ENCODE data around the gene ZBTB34. TPM values are rescaled to one million over a fixed set of nuclear protein-coding genes. Genes with fewer than 3 reads are reported as not detected.

ZBTB34 gene
- total and polyA plus RNA-seq, 9 of the 15 experiments (the other 6 are each of a cell fraction or from before 2014, with no cell fraction given), result 2.7 to 15.6 (median 9.8) TPM

- no peak overlapping the region for H3K4me3 ChIP-seq
- peak; percentile 21 for ATAC-seq
- ChIA-PET CTCF (ENCODE audit: low intra/inter-chr PET ratio) (no interaction called here), POLR2A (no interaction called here)
- no peak overlapping the region for H3K27ac ChIP-seq (ENCODE audit: extremely low read depth, low read depth, low read length)
- FAIRE-seq, result no peak
- H2AFZ ChIP-seq (ENCODE audit: low read depth, low read length), result no peak overlapping the region
- no peaks in the 10 kb centered on the region for H3K79me2 ChIP-seq (ENCODE audit: control insufficient read depth, insufficient read depth, low read length)
- no peak overlapping the region for H3K4me2 ChIP-seq (ENCODE audit: insufficient read depth, low read length)
- in situ Hi-C loops (cut with MboI) (no loop called here), intact Hi-C loops (cut with micrococcal nuclease) (no loop called here)
- H3K9me1 ChIP-seq (ENCODE audit: control insufficient read depth, insufficient read depth, low read length), result no peaks in the 10 kb centered on the region
- TF ChIP-seq ZNF384 (IDR thresholded peaks at IDR 0.05; ENCODE audit: low read depth, low read length) (peak; percentile 67), STAT5B (CRISPR knock-in tag; IDR thresholded peaks at IDR 0.05) (no peak), GTF2A2 (tag; IDR thresholded peaks at IDR 0.05) (no peak)
- TF ChIP-seq, protein P1, sequence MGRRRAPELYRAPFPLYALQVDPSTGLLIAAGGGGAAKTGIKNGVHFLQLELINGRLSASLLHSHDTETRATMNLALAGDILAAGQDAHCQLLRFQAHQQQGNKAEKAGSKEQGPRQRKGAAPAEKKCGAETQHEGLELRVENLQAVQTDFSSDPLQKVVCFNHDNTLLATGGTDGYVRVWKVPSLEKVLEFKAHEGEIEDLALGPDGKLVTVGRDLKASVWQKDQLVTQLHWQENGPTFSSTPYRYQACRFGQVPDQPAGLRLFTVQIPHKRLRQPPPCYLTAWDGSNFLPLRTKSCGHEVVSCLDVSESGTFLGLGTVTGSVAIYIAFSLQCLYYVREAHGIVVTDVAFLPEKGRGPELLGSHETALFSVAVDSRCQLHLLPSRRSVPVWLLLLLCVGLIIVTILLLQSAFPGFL (CRISPR knock-in tag; IDR thresholded peaks at IDR 0.05), result 0 out of 2 replicates have a peak, but pooled peaks have one; percentile 19
- TF ChIP-seq, protein P2, sequence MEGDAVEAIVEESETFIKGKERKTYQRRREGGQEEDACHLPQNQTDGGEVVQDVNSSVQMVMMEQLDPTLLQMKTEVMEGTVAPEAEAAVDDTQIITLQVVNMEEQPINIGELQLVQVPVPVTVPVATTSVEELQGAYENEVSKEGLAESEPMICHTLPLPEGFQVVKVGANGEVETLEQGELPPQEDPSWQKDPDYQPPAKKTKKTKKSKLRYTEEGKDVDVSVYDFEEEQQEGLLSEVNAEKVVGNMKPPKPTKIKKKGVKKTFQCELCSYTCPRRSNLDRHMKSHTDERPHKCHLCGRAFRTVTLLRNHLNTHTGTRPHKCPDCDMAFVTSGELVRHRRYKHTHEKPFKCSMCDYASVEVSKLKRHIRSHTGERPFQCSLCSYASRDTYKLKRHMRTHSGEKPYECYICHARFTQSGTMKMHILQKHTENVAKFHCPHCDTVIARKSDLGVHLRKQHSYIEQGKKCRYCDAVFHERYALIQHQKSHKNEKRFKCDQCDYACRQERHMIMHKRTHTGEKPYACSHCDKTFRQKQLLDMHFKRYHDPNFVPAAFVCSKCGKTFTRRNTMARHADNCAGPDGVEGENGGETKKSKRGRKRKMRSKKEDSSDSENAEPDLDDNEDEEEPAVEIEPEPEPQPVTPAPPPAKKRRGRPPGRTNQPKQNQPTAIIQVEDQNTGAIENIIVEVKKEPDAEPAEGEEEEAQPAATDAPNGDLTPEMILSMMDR (IDR thresholded peaks at IDR 0.05 in 2 of 3, conservative IDR thresholded peaks at IDR 0.05 in 1 of 3; ENCODE audit: insufficient read depth in 2 of 3, low read depth in 1 of 3, low read length in 3 of 3), result peak; percentile 26 to 42 (median 30); a peak in 3 of 6 replicates
- H4K20me1 ChIP-seq (replicated peaks; ENCODE audit: control insufficient read depth, insufficient read depth, low read length), result peaks cover 18% of the 10 kb centered on the region
- no peaks in the 10 kb centered on the region for H3K9me3 ChIP-seq (replicated peaks; ENCODE audit: control insufficient read depth, insufficient read depth, low read depth, low read length)
- H3K27me3 ChIP-seq (ENCODE audit: control insufficient read depth in 2 of 2, insufficient read depth in 2 of 2, low read length in 2 of 2), result peaks cover 14 to 34% of the 10 kb centered on the region in 2 experiments
- H3K4me1 ChIP-seq (replicated peaks in 1 of 2; ENCODE audit: control insufficient read depth in 2 of 2, insufficient read depth in 2 of 2, low read length in 2 of 2), result peaks cover 0 to 12% of the 10 kb centered on the region in 2 experiments; a peak in 2 of 5 replicates
- WGBS (ENCODE audit: insufficient coverage, low coverage, missing lambda C conversion rate), result 41% methylated on average over 2 of the region's 2 CpGs
- no TSS peak for BruUV-seq (replicated peaks)
- peak in 1 of 4 experiments; percentile 22 for DNase-seq (ENCODE audit: extremely low read depth in 1 of 4, low spot score in 3 of 4)
- no peaks in the 10 kb centered on the region for H3K36me3 ChIP-seq (ENCODE audit: control insufficient read depth, insufficient read depth, low read length)
- no peak overlapping the region for H3K9ac ChIP-seq (ENCODE audit: insufficient read depth in 1 of 2, low read depth in 2 of 2, low read length in 2 of 2)
Observed at GRCh38 chr9:126916909-126917308, 56.5 kb downstream of the ZBTB34 start.

Data from K562 (cell line).